Lower leg skin (tissue), 3 donors: Measurements from ENCODE around the gene COQ4.

Experiments
- CTCF ChIP-seq, 3 donors: fragments of 450-650 bp; IDR thresholded peaks; one replicate each; pipeline ENCODE4 v1.5.1; 2016; ENCODE audit warnings: antibody characterized with exemption in 3 of 3, mild to moderate bottlenecking in 3 of 3, moderate library complexity in 2 of 3
- POLR2A ChIP-seq, 2 donors: fragments of 450-650 bp; IDR thresholded peaks; one replicate each; pipeline ENCODE4 v1.6.1; 2016 to 2017; ENCODE audit warnings: antibody characterized with exemption in 2 of 2, mild to moderate bottlenecking in 1 of 2, moderate library complexity in 1 of 2

GRCh38 chr9:128292009-128292408, 30.6 kb upstream of the COQ4 start:
- no peak for TF ChIP-seq POLR2A (IDR thresholded peaks at IDR 0.05)
- TF ChIP-seq CTCF (IDR thresholded peaks at IDR 0.05) = no peak
